Fibroblast of lung (primary cell): ENCODE results near the gene CCDC112.

ENCODE experiments used
- CTCF ChIP-seq, 2 donors: IDR thresholded peaks in 1 of 2; conservative IDR thresholded peaks in 1 of 2; 1 replicate in 1 of 2; 2 replicates in 1 of 2; pipeline ENCODE4 v1.5.1; 2011 to 2012; ENCODE audit warnings: low read length in 2 of 2, control low read depth in 1 of 2, inconsistent platforms in 1 of 2, low read depth in 1 of 2, mild to moderate bottlenecking in 1 of 2
- EZH2 ChIP-seq: IDR thresholded peaks from 2 replicates; pipeline ENCODE4 v1.5.1; 2012; ENCODE audit warnings: low read length, control low read depth, mild to moderate bottlenecking; ENCODE audit errors: missing control alignments

DNA sequence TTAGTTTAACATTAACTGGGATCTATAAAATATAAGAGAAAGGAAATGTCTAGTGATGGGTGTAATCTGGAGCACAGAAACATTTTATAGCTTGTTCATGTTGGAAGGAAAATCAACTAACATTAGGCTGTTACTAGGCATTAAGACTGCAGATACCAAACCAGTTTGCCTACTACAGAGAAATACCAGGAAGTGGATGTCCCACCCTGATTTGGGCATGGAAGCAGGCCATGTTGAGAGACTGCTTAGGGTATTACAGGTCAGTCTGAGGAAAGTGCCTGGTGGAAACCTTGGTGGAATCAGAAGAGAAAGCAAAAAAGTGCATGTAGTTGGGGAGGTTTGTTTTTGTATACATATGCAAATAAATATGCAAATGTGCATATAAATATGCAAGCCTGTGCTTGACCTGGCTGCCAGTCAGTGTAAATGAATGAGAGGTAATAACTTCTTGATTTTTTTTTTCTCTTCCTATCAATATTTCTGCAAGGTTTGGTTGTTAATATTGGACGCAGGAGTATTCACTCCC lies 9.6 kb upstream of the CCDC112 start:
- TF ChIP-seq CTCF (conservative IDR thresholded peaks at IDR 0.05 in 1 of 2, IDR thresholded peaks at IDR 0.05 in 1 of 2; ENCODE audit: low read depth in 1 of 2, low read length in 2 of 2) (no peak), EZH2 (no peak)
